NB4 (cell line): ENCODE measurements around the gene CDKAL1.
A peak's percentile ranks its signal among the peaks of the same experiment; 100 is the strongest.
"Not testable (repeated sequence)": the region's sequence is repeated elsewhere in the genome, so short reads cannot be mapped to it uniquely, and the experiment has no call there.

Experiments used
- DNase-seq: peaks from one replicate; pipeline ENCODE4 v3.0.0; 2010; ENCODE audit warnings: low read depth
- H3K4me3 ChIP-seq: one replicate; pipeline ENCODE4 v1.5.1; 2011; ENCODE audit warnings: mild to moderate bottlenecking, low read depth, low read length, moderate library complexity
- MYC ChIP-seq: IDR thresholded peaks from 2 replicates; pipeline ENCODE4 v1.6.1; 2011; ENCODE audit warnings: low read depth, low read length
- POLR2A ChIP-seq: IDR thresholded peaks from 2 replicates; pipeline ENCODE4 v1.6.1; 2011; ENCODE audit warnings: mild to moderate bottlenecking; ENCODE audit not compliant: insufficient read length; ENCODE audit errors: extremely low read depth
- TF ChIP-seq, protein P1 (sequence below): IDR thresholded peaks from 2 replicates; pipeline ENCODE4 v1.6.1; 2011; ENCODE audit warnings: low read depth, low read length
- TF ChIP-seq, protein P2 (sequence below): IDR thresholded peaks from one replicate; pipeline ENCODE4 v1.5.1; 2012; ENCODE audit warnings: low read depth, low read length

The CDKAL1 gene

DNA sequence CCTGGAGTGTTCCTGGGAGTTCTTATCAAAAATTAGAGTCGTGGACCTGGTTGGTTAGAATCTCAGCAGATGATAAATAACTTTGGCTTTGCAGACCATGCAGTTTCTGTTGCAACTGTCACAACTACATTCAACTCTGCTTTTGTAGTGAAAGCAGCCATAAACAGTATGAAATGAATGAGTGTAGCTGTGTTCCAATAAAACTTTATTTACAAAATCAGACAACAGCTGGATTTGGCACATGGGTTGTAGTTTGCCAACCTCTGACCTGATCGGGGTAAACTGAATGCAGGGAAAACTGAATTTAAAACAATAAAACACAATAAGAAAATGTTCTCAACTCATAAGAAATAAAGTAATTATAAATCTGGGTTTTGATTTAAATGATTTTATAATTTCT, 513.8 kb downstream of the CDKAL1 start:
- no peak for DNase-seq
- no peak overlapping the region for H3K4me3 ChIP-seq
- no peak for TF ChIP-seq MYC
- TF ChIP-seq POLR2A = no peak
- TF ChIP-seq, protein P1, sequence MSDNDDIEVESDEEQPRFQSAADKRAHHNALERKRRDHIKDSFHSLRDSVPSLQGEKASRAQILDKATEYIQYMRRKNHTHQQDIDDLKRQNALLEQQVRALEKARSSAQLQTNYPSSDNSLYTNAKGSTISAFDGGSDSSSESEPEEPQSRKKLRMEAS = no peak
- TF ChIP-seq, protein P2, sequence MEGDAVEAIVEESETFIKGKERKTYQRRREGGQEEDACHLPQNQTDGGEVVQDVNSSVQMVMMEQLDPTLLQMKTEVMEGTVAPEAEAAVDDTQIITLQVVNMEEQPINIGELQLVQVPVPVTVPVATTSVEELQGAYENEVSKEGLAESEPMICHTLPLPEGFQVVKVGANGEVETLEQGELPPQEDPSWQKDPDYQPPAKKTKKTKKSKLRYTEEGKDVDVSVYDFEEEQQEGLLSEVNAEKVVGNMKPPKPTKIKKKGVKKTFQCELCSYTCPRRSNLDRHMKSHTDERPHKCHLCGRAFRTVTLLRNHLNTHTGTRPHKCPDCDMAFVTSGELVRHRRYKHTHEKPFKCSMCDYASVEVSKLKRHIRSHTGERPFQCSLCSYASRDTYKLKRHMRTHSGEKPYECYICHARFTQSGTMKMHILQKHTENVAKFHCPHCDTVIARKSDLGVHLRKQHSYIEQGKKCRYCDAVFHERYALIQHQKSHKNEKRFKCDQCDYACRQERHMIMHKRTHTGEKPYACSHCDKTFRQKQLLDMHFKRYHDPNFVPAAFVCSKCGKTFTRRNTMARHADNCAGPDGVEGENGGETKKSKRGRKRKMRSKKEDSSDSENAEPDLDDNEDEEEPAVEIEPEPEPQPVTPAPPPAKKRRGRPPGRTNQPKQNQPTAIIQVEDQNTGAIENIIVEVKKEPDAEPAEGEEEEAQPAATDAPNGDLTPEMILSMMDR = no peak

DNA sequence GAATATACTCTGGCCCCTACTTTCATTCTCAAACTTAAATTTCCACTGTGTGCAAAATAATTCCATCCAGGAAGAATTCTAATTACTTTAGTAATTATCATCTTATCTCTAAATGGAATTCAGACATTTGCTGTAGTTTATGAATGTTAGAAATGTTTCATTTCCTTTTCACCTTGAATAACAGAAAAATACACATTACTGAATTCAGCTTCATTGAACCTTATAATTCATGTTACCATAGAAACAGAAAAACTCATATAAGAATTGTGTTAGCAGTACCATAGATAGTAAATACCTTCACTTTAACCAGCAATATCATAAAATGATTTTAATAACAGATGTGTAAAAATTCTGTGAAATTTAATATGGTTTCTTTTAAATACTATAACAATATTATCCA, 514.9 kb downstream of the CDKAL1 start:
- H3K4me3 ChIP-seq = no peak overlapping the region
- TF ChIP-seq POLR2A (no peak), MYC (no peak)
- TF ChIP-seq, protein P1 = no peak
- TF ChIP-seq, protein P2 = no peak
- DNase-seq = no peak

DNA sequence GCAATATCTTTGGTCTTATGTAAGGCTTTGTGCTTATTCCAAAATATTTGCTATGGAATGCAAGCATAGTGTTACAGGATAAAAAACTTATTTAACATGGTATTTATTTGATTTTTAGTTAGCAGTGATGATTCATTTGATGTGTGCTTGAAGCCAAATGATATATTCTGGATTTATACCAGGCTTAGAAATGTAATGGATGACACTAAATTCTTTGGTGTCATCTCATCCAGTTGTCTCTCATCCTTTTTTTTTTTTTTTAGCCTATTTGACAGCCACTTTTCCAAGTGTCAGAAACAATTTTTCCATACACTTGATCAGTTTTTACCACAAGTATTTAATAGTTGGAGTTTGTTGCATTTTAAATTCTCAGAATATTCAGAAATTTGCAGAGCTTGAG, 515.3 kb downstream of the CDKAL1 start:
- TF ChIP-seq, protein P1 = no peak
- no peak for TF ChIP-seq POLR2A
- TF ChIP-seq, protein P2 = no peak
- no peak for TF ChIP-seq MYC
- DNase-seq = no peak
- no peak overlapping the region for H3K4me3 ChIP-seq

DNA sequence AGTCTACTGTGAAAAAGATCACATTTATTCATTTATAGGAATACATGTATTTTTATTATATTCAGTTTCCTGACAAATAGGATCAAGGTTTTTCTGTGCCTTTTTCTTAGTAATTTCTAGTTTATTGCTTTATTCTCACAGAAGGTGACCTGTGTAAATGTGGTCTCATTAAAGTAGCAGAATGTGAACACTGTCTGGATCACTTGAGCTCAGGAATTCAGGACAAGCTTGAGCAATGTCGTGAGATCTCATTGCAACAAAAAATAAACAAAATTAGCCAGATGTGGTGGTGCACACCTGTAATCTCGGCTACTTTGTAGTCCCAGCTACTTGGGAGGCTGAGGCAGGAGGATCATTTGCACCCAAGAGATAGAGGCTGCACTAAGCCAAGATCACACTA, 516.7 kb downstream of the CDKAL1 start:
- no peak overlapping the region for H3K4me3 ChIP-seq
- DNase-seq = no peak
- TF ChIP-seq MYC (no peak), POLR2A (no peak)
- TF ChIP-seq, protein P1 = no peak
- TF ChIP-seq, protein P2 = no peak

DNA sequence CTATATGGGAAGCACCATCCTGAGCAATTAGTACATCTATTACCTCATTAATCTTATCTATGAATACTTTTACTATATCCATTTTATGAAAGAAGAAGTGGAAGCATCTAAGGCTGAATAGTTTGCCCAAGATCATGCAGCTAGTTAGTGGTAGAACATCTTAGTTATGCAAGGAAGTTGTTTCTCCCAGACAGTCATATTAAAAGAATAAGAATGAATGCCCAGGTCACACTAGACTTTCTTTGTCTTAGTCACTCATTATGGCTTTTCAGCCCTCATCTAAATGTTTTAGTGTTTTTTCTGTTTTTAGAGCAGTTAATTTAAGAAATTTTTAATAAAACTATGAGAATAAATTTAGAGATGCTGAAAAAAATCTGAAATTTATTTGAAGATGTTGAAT, 517.5 kb downstream of the CDKAL1 start:
- TF ChIP-seq MYC = no peak
- TF ChIP-seq, protein P2 = no peak
- TF ChIP-seq POLR2A = no peak
- no peak for DNase-seq
- H3K4me3 ChIP-seq = no peak overlapping the region

DNA sequence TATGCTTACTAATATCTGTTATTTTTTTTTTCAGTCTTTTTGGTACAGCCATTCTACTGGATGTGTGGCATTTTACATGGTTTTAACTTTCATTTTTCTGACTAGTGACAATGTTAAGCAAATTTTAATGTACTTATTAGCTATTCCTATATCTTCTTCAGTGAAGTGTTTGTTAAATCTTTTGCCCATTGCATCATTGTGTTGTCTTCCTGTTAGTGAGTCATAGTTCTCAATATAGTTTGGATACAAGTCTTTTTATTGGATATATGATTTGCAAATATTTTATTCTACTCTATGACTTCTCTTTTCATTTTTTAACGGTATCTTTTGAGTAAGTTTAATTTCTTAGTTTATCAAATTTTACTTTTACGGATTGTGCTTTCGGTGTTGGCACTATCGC, 519.4 kb downstream of the CDKAL1 start:
- peak; percentile 21 for DNase-seq
- TF ChIP-seq, protein P2 = no peak
- TF ChIP-seq, protein P1 = no peak
- TF ChIP-seq POLR2A (no peak), MYC (no peak)
- H3K4me3 ChIP-seq = no peak overlapping the region

DNA sequence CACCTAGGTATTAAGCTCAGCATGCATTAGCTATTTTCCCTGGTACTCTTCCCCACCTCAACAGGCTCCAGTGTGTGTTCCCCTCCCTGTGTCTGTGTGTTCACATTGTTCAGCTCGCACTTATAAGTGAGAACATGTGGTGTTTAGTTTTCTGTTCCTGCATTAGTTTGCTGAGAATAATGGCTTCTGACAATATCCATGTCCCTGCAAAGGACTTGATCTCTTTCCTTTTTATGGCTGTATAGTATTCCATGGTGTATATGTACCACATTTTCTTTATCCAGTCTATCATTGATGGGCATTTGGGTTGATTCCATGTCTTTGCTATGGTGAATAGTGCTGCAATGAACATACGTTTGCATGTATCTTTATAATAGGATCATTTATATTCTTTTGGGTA, 521.2 kb downstream of the CDKAL1 start:
- DNase-seq, H3K4me3 ChIP-seq: not testable (repeated sequence)
